ENCODE measurements around the gene ADIG.
A peak's percentile ranks its signal among the peaks of the same experiment; 100 is the strongest.

Gene ADIG

DNA sequence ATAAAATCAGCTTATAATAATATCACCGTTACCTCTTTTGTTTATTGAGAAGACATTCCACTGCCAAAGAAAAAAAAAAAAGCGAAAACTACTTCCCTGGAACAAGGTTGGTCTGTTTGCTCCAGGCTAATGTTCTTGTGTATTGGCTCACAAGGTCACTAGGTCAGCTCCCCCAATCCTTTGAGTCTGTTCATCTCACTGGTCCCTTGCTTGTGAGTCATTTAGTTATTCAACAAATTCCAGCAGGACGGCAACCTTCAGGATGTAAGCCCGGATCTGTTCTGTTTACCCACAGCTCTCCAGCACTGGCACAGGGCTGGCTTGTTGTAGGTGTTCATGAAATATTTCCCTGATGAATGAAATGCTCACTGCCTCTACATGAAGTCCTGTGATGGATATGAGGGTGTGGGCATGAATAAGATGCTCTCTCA is 23.9 kb downstream of the ADIG start:
- DNase-seq = no peak

DNA sequence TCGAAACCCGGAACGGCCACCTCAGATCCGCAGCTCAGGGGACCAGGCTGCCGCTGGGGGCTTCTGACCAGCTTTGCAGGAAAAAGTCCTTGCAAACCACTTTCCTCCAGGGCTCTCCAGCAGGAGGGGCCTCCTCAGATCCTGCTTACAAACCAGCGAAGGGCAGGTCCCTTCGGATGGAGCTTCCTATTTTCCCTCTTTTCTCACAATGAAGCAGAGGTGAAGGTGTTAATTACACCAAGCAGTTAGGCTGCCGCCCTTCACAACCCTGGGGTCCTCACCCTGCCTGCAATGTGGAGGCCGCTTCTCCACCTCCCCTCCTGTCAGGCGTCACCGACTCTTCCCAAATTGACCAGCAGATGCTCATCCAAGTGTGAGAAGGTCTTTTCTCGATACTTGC is 26.4 kb downstream of the ADIG start:
- no peak for DNase-seq

DNA sequence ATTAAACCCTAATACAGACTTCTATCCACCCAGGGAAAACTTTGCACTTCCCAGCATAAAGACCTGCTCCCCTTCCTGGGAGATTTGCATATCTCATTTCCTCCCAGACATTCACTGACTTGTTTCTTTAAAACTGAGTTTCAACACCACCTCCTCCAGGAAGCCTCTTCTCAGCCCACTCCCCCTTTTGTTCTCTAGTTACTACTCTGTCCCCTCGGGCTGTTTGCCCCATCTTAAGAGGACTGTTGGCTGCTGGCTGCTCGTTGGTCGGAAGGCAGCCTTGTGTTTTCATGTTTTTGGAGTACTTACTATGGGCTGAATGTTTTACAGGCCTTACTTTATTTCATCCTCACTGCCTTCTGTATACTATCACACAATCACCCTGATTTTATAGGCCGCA is 27.2 kb downstream of the ADIG start:
- DNase-seq = no peak

DNA sequence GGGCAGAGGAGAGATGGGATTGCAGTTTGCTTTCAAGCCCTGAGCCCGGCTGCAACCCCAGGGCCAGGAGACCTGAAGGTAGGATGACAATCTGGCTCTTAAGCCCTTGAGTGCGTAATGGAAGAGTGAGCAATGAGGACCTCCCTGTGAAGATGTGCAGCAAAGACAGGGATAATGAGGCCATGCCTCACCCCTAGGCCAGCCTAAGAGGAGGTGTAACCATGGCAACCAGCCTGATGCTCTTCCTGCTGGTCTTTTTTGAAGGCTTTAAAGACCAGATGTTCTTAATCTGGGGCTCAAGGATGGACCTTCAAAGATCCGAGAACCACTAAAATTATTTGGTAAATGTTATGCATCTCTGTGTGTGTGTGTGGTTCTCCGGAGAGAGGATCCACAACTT is 28.8 kb downstream of the ADIG start:
- DNase-seq = no peak

DNA sequence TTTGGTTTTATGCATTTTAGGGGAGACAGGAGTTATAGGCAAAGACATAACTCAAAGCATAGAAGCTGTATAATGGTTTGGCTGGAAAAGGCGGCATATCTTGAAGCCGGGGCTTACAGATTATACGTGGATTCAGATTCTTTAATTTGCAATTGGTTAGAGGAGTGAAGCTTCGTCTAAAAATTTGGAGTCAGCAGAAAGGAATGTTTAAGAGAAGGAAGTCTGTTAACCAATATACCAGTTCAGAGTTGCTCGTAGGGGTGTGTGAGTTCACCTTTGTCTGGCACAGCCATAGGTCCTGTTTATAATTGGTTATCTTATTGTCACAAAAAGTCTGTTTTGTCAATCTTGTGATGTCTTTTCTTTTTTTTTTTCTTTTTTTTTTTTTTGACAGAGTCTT is 29.5 kb downstream of the ADIG start:
- no peak for DNase-seq

DNA sequence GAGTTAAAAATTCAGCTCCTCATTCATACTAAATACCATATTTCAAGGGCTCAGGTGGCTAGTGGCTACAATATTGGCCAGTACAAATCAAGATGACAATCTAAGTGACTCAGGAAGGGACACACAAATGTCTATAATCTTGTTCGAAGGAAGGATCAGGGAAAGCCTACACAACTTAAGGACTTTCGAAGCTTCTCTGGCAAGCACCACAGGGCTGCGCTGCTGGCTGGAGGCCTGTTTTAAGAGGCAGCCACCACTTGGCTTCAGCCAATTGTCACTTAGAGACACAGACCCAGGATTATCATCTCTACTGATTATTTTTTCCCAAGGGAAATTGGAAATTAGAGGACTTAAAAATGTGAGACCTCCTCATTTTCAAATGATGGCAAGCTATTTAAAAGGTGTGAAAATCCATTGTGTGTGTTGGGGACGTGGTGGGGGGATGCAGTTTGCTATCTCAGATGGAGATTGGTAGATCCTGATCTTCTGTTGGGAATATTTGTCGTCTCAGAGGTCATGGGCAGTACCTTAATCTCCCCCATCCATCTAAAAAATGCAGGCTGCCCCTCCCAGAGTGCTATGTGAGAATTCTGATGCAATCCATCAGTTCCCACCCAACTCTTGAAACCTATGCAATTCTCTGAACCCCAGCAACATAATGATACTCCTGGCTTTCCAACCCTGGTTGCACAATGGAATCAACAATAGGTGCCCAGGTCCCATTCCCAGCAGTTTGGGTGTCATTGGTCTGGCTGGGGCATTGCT is 31.9 kb downstream of the ADIG start:
- DNase-seq = no peak

DNA sequence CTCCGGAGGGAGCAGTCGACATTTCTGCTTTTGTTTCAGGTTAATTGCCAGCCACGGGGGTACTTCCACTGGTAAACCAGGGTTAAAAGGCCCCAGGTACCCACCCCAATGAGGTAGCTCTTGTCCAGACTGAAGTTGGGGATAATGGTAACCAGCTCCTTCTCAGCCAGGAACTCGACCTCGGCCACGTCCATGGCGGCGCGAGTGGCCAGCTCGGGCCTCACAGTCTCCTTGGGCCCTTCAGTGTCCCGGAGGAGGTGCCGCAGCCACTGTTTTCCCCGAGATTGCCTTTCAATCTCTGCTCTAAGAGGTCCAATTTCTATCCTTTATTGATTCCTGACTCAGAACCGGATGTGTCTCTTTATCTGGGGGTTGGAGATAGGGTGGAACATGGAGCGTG is 34.3 kb downstream of the ADIG start:
- DNase-seq = no peak

DNA sequence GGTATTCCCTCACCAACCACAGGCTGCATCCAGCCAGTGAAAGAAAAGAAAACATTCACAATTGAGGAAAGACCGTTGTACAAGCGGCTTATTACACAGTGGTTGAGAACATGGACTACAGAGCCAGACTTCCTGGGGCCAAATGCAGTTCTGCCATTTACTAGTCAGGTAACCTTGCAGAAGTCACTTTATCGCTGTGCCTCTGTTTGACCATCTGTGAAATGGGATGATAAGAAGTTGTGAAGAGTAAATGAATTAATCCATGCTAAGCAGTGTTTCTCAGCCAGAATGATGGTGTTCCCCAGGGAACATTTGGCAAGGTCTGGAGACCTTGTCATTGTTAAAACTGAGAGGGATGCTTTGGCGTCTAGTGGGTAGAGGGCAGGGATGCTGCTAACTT is 35.5 kb downstream of the ADIG start:
- DNase-seq = no peak

DNA sequence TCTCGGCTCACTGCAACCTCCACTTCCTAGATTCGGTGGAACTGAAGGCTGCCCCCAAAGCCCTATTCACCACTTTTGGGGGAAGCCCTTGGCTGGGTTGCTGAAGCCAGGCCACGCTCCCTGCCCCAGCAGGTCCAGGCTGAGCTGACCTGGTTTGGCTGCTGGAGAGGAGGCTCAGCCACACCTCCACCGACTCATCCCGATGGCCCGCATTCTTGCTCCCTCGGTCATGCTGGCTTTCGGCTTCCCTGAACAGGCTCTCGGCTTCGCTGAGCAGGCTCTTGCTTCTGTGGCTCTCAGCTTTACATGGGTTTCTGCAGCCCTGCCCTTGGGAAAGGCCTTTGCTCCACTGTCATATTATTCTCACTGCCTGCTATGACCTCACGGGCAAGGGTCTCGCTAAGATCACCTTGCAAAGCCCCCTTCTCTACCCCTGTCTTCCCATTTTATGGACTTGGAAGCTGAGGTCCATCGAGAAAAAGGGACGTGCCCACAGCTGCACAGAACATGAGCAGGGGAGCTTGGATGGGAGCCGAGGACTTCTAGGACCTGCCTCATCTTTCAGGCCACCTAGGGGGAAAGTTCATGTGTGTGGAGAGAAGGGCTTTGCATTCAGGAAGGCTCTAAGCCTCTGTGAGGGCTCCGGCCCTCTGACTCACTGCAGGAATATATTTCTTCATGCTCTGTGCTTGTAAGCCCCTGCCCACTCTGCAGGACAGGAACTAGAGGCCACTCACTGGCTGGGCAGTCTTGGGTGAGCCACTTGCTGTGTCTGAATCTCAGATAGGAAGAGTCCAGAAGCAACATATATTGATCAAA is 36.2 kb downstream of the ADIG start:
- no peak for DNase-seq

DNA sequence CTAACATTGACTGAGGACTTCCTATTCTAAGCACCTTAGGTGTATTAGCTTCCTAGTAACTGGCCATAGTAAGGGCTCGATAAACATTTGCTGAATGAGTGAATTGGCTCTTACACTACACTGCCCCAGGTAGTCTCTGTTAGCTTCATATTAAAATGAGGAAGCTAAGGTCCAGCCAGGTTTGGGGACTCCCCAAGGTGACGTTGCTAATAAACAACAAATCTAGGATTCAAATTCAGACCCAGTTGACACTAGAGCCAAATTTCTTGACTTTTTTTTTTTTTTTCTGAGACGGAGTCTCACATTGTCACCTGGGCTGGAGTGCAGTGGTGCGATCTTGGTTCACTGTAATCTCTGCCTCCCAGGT is 36.8 kb downstream of the ADIG start:
- no peak for DNase-seq

DNA sequence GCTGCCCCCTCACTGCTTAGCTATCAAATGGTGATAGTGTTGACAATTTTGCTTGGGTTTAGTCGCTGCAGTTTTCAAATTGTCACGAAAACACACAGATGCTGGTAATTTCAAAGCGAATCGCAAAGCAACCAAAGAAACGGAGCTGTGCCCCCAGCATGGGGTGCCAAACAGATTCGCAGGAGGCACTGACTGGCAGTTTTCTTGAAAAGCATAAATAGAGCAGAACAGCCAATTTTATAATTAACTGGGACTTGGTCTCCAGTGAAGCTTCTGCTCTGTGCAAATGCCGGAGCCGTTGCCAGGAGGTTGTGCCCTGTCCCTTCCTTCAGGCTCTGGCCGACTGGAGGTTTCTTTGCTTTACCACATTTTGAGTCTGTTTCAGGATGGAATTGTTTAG is 39.4 kb downstream of the ADIG start:
- no peak for DNase-seq

DNA sequence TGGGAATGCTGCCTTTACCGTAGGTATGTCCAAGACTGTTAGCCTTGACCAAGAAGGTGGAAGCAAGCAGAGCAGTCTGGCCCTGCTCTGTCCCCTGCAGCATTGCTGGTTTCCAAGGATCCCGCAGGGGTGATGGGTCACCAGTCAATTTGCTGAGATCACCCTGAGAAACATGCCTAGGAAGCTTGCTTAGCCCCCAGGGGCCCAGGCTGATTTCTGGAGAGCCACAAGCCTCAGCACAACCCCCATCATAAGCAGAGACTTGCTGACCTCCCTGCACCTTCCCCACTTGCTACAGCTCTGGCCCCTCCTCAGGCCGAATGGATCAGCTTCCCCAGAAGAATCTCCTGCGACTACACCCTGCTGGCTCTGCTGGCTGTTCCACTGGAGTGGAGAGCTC is 42.1 kb downstream of the ADIG start:
- no peak for DNase-seq

DNA sequence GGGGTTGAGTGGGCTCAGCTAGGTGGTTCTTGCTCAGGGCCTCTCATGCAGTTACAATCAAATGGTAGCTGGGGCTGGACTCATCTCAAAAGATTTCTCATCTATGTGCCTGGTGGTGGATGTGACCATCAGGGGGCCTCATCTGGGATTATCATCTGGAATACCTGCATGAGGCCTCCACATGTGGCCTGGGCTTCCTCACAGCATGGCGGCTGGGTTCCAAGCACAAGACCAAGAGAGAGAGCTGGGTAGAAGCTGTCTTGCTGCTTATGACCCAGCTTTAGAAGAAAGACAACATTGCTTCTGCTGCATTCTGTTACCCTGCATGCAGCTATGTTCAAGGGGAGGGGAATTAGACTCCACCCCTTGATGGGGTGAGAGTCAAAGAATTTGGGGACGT is 43.1 kb downstream of the ADIG start:
- no peak for DNase-seq

DNA sequence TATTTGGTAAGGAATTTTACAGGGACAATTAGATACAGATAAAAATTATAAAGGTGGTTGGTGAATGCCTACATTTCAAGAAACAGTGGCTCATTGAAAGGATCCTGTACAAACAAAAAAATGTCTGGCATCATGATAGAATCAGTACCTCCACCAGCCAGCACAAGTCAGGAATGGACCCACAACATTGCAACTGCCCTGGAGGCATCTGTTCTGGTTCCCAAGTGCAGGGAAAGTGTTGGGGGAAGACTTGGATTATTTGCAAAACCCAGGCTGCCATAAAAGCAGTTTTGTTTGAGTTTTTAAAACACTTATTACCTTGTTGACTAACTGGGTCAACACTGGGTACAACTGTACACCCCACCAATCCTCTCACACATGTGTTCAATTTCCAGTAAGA is 44.9 kb downstream of the ADIG start:
- DNase-seq = no peak

DNA sequence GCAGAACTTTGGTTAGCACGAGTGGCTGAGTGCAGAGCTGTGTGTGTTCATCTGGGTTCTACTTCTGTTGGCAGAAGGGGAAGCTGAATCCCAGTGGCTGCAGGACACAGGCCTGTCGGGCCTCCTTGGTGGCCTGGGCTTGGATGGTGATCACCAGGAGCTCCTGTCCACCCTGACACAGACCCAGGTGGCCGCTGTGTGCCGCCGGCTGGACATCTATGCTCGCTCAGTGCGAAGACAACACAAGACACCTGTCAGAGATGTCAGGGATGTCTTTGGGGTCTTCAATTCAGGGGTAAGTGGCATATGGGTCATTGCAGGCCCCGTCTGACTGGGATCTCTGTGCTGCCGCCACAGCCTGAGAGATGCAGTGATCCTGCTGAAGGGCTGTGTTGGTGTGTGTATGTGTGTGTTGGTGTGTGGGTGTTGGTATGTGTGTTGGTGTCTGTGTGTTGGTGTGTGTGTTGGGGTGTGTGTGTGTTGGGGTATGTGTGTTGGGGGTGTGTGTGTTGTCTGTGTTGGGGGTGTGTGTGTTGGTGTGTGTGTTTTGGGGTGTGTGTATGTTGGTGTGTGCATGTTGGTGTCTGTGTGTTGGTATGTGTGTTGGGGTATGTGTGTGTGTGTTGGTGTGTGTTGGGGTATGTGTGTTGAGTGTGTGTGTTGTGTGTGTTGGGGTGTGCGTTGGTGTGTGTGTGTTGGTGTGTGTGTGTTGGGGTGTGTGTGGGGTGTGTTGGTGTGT is 46.1 kb downstream of the ADIG start:
- no peak for DNase-seq

DNA sequence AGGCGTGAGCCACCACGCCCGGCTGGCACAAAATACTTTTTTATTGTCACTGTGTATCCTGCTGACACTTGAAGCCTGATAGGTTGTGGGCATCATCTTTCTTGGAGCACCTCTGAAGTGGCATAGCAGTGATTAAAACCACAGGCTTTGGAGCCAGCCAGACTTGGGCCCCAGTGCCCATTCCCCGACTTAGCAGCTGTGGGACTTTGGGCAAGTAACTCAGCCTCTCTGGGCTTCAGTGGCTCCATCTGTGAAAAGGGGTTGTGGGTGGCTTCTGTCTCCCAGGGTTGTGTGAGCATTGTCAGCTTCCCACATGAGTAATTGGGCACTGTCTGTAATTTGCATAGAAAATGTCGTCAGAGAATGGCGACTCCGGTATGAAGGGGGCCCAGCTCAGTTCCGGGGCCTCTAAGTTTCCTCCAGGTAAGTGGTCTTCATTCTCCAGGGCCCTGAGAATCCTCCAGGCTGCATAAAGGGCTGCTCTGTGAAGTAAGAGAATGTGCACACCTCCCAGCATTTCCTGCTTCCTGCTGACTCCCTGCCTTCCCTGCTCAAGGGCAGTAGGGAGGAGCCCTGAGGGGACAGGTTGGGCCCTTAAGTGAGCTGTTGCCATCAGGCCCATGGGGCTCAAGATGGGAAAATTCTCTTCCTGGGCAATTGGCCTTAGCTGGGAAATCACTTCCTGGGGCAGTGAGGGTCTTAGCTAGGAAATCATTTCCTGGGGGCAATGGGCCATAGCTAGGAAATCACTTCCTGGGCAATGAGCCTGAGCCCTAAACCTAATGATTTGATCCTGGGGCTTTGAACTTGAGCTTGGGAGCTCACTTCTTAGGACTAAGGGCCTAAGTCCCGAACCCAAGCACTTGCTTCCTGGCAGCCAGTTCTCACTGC is 47.8 kb downstream of the ADIG start:
- DNase-seq = no peak

DNA sequence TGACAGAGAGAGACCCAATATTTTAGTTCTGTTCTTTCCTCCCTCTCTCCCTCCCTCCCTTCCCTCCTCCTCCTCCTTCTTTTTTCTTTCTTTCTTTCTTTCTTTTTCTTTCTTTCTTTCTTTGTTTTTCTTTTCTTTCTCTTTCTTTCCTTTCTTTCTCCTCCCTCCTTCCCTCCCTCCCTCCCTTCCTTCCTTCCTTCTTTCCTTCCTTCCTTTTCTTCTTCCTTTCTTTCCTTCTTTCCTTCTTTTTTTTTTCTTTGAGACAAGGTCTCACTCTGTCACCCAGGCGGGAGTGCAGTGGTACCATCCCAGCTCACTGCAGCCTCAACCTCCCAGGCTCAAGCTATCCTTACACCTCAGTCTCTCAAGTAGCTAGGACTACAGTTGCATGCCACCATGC is 49.0 kb downstream of the ADIG start:
- no peak for DNase-seq

DNA sequence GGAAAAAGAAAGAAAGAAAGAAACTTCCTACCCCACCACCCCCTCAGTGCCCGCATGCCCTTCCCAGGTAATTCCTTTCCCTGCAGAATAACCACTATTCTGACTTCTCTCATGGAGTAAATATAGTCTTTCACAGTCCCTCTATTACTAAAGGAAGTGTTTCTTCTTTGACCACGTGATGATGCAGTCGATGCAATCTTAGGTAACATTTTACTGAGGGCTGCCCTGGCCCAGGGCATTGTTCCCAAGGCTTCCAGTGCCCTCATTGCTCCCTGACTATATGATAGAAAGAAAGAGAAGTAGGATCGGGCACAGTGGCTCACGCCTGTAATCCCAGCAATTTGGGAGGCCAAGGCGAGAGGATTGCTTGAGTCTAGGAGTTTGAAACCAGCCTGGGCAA is 49.7 kb downstream of the ADIG start:
- DNase-seq = no peak

DNA sequence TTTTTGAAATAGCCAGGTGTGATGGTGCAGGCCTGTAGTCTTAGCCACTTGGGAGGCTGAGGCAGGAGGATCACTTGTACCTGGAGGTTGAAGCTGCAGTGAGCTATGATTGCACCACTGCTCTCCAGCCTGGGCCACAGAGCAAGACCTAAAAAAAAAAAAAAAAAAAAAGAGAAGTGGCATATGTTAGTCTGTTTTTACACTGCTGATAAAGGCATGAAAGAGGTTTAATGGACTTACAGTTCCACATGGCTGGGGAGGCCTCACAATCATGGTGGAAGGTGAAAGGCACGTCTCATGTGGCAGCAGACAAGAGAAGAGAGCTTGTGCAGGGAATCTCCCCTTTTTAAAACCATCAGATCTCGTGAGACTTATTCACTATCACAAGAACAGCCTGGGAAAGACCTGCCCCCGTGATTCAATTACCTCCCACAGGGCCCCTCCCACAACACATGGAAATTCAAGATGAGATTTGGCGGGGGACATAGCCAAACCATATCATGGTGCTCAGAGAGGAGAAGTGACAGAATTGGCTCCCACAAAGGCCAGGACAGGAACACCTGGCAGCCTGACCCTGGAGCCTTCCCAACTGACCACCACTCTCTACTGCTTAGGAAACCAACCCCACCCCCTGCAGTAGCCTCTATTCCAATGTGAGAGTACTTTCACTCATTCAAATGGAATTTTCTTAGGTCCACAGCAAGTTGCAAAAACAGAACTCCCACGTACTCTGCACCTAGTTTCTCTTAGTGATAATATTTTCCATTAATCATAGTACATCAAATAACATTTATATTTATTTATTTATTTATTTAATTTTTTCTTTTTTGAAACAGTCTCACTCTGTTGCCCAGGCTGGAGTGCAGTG is 50.4 kb downstream of the ADIG start:
- DNase-seq = no peak

DNA sequence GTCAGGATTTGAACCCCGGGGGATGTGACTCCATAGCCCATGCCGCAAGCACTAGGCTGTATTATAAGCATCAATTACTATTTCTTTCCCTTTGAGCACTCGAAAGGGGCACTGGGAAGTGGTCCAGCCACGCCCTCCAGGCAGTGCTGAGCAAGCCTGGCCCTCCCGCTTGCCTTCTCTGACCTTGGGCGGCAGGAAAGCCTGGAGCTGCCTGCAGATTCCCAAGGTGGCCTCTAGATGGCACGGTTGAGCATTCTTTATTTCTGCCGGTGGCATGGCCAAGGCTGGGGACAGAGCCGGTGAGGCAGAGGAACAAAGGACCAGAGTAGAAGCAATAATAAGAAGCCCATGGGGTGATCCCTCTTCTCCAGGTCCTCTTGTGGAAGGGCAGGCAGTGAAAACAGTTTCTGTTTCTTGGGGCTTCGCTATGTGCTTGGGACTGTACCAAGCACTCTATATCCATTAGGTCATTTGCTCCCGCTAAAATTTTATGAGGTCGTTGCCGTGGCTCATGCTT is 52.6 kb downstream of the ADIG start:
- peak; percentile 21 for DNase-seq

DNA sequence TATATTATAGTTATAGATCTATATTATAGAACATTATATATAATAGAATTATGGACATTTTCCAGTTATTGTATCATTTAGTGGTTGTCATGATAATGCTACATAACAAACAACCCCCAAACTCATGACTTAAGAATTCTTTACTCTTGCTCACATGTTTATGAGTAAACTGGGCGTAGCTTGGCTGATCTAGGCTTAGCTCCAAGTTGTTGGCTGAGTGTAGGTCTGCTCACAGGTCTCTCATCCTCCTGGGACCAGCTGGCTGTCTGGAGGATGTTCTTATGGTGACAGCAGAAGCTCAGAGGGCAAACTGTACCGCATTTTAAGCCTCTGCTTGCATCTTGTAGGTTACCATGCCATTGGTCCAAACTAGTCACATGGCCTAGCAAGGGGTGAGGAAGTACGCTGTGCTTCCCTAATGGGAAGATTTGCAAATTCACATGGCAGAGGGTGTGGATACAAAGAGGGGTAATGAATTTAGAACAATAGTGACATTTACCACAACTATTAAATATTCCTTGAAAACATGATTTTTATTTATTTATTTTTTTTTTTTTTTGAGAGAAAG is 54.8 kb downstream of the ADIG start:
- no peak for DNase-seq

Data from NCI-H2081 treated with DMSO at 0.1 percent for 48 hours (cell line).